22Rv1 (cell line): ENCODE results near the gene VSTM4.

ENCODE experiments used
- H3K27ac ChIP-seq: fragments of 450-650 bp; 2 replicates; pipeline ENCODE4 v1.5.1; 2017
- ZFX ChIP-seq: fragments of 450-650 bp; IDR thresholded peaks from 2 replicates; pipeline ENCODE4 v1.6.1; 2017; ENCODE audit warnings: antibody characterized with exemption, borderline replicate concordance
- TF ChIP-seq, protein P1 (sequence below): fragments of 450-650 bp; IDR thresholded peaks from 2 replicates; pipeline ENCODE4 v1.5.1; 2017; ENCODE audit warnings: mild to moderate bottlenecking

Gene VSTM4

DNA sequence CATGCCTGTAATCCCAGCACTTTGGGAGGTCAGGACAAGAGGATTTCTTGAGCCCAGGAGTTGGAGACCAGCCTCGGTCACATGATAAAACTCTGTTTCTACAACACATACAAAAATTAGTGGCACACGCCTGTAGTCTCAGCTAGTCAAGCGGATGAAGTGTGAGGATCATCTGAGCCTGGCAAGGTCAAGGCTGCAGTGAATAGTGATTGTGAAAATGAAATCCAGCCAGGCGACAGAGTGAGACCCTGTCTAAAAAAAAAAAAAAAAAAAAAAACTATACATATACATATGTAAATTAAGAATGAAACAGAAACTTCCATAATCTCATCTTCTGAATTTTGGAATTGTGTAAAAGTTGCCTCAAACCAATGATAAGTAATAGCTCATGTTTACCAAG, 36.7 kb upstream of the VSTM4 start:
- H3K27ac ChIP-seq: no peak overlapping the region
- no peak for TF ChIP-seq ZFX
- TF ChIP-seq, protein P1, sequence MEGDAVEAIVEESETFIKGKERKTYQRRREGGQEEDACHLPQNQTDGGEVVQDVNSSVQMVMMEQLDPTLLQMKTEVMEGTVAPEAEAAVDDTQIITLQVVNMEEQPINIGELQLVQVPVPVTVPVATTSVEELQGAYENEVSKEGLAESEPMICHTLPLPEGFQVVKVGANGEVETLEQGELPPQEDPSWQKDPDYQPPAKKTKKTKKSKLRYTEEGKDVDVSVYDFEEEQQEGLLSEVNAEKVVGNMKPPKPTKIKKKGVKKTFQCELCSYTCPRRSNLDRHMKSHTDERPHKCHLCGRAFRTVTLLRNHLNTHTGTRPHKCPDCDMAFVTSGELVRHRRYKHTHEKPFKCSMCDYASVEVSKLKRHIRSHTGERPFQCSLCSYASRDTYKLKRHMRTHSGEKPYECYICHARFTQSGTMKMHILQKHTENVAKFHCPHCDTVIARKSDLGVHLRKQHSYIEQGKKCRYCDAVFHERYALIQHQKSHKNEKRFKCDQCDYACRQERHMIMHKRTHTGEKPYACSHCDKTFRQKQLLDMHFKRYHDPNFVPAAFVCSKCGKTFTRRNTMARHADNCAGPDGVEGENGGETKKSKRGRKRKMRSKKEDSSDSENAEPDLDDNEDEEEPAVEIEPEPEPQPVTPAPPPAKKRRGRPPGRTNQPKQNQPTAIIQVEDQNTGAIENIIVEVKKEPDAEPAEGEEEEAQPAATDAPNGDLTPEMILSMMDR: no peak

DNA sequence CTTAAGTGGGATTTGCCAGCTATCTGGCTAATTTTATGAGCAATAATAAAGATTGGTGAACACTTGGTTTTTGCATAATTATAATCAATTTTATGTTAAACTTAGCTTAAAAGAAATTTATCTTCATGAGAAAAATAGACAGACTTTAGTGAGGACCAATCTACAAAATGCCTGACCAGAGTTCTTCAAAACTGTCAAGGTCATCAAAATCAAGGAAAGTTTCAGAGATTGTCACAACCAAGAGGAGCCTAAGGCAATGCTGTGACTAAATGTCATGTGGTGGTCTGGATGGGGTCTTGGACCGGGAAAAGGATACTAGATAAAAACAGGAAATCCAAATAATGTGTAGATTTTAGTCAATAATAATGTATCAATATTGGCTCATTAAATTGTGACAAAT, 36.2 kb upstream of the VSTM4 start:
- no peak for TF ChIP-seq ZFX
- no peak overlapping the region for H3K27ac ChIP-seq

- TF ChIP-seq, protein P1: no peak
- TF ChIP-seq ZFX: no peak
- H3K27ac ChIP-seq: no peak overlapping the region
These were observed 35.7 kb upstream of the VSTM4 start for GRCh38 chr10:49151025-49151445.

DNA sequence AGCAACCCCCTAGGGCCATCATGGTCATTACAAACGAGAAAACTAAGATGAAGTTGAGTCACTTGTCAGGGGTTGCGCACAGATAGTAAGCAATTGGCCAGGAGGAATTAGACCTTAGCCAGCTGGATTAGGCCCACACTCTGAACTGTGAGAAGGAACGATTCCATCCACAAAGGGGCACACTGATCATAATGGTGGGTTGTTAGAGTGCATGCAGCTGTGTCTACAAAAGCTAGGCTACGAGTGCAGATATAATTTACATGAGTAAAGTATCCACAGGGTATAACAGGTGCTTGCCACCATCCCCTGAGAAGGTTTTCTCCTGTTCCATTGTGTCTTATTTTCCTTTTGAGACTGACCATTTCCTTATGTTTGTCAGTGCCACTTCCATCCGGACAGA, 35.1 kb upstream of the VSTM4 start:
- H3K27ac ChIP-seq: no peak overlapping the region

GRCh38 chr10:49149881-49150280, 34.6 kb upstream of the VSTM4 start:
- H3K27ac ChIP-seq: no peak overlapping the region
- TF ChIP-seq, protein P1: no peak
- TF ChIP-seq ZFX: no peak

More for the DNA sequence above, 35.1 kb upstream of the VSTM4 start:
- TF ChIP-seq, protein P1: no peak
- no peak for TF ChIP-seq ZFX

DNA sequence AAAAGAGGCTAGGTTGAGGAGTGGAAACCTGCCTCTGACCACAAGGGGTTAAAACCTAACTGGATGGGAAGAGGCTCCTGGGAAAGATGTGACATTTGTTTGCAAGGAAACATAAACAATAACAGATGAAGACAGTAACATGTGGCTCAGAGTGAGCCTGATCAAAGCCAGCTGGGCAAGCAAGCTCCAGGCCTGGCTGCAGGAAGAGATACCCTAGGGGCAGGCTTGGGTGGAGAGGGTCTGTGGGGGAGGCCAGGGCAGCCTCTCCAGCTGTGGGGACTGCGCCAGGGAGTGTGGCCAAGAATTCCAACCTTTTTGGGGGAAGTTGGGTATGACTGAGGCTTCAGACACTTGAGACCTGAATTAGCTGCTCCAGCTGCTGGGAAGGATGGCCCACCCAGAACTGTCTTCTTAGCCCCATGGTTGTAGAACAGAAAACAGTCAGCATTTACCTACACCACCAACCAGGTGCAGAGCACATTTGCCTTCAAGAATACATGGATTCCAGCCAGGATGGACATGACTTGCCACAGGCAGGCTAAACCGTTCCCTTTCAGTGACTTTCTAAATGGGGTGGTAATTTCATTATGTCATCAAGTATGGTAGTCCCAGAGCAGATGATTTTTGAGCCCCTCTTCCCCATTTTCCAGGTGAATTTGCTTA, 28.9 kb upstream of the VSTM4 start:
- TF ChIP-seq, protein P1: no peak
- no peak for TF ChIP-seq ZFX
- no peak overlapping the region for H3K27ac ChIP-seq

DNA sequence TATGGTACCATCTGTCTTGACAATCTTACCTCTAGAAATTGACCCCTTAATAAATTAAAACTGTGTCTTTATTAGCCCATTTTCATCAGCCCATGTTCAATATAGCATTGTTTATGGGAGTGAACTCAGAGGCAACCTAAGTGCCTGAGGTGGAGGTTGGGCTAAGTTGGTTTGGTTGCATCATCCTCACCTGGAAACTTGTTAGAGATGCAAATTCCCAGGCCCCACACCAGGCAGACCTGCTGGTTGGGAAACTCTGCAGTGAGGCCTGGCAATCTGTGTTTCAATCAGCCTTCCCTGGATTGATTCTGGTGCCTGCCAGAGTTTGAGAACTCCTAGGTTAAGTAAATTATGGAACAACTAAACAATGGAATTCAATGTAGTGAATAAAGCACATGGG, 27.9 kb upstream of the VSTM4 start:
- no peak overlapping the region for H3K27ac ChIP-seq
- no peak for TF ChIP-seq ZFX
- TF ChIP-seq, protein P1: no peak
